Measurements from ENCODE around the gene OR1J1. TPM values are rescaled to one million over a fixed set of nuclear protein-coding genes. Genes with fewer than 3 reads are reported as not detected.

OR1J1 gene
- total RNA-seq, 2 donors from 2014 or later, result not detected

DNA sequence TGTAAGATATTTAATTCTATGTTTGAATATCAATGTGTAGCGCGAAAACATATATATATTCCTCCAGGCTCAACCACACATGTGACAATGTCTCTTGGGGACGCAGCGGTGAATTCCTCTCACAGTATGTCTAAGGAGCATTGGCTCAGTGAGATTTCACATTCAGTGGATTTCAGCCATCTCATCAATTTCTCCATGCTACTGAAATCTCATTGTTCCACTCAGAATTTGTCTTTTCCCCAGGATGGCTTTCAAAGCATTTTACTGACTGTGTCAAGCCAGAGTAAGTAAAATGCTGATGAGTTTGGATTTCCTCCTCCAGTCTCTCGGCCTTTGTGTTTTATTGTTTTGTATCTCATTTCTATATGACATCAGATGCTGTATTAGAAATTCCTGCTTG is 1.3 kb upstream of the OR1J1 start:
- H3K4me3 ChIP-seq (ENCODE audit: low read length), result no peak overlapping the region
- no peak overlapping the region for H3K27ac ChIP-seq (ENCODE audit: low read depth, low read length)
- Mint-ChIP-seq H3K27ac (no peak overlapping the region), H3K27me3 (ENCODE audit: insufficient read depth) (peaks cover 11% of the 10 kb centered on the region), H3K9me3 (no peaks in the 10 kb centered on the region), H3K4me1 (no peaks in the 10 kb centered on the region), H3K4me3 (no peak overlapping the region), H3K36me3 (ENCODE audit: low read depth) (no peaks in the 10 kb centered on the region)
- 84 to 90% methylated on average over 2 to 5 of the region's 5 CpGs for WGBS, 2 experiments (ENCODE audit: insufficient coverage in 1 of 2, insufficient read length in 1 of 2)
- no peaks in the 10 kb centered on the region for H3K4me1 ChIP-seq (ENCODE audit: control insufficient read depth, insufficient read depth, low read length)
- H3K9ac ChIP-seq (ENCODE audit: extremely low read depth, low read length, poor library complexity, severe bottlenecking), result no peak overlapping the region
- no peak for DNase-seq
- no peaks in the 10 kb centered on the region for H3K27me3 ChIP-seq (ENCODE audit: control insufficient read depth, insufficient read depth, low read length, poor library complexity, severe bottlenecking)
- H3K36me3 ChIP-seq (ENCODE audit: control insufficient read depth, insufficient read depth, low read length), result no peaks in the 10 kb centered on the region
- H3K9me3 ChIP-seq (ENCODE audit: control insufficient read depth, low read length), result no peaks in the 10 kb centered on the region
- TF ChIP-seq, protein P1, sequence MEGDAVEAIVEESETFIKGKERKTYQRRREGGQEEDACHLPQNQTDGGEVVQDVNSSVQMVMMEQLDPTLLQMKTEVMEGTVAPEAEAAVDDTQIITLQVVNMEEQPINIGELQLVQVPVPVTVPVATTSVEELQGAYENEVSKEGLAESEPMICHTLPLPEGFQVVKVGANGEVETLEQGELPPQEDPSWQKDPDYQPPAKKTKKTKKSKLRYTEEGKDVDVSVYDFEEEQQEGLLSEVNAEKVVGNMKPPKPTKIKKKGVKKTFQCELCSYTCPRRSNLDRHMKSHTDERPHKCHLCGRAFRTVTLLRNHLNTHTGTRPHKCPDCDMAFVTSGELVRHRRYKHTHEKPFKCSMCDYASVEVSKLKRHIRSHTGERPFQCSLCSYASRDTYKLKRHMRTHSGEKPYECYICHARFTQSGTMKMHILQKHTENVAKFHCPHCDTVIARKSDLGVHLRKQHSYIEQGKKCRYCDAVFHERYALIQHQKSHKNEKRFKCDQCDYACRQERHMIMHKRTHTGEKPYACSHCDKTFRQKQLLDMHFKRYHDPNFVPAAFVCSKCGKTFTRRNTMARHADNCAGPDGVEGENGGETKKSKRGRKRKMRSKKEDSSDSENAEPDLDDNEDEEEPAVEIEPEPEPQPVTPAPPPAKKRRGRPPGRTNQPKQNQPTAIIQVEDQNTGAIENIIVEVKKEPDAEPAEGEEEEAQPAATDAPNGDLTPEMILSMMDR (conservative IDR thresholded peaks at IDR 0.05), result no peak

DNA sequence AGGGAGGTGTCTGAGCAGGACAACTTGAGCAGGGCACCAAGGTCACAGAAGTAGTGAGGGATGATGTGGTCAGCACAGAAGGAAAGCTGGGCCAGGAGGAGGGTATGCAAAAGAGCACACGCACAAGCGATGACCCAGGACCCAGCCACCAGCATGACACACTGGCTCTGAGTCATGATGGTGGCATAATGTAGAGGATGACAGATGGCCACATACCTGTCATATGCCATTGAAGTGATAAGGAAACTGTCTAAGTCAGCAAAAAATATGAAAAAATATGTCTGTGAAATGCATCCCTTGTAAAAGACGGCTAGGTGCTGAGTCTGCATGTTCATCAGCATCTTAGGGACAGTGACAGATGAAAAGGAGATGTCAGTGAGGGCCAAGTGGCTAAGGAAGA is 380 bp downstream of the OR1J1 start:
- H3K27me3 Mint-ChIP-seq (ENCODE audit: insufficient read depth), result peaks cover 16% of the 10 kb centered on the region
- no peaks in the 10 kb centered on the region for H3K9me3 Mint-ChIP-seq
- no peaks in the 10 kb centered on the region for H3K4me1 Mint-ChIP-seq
- WGBS, 2 experiments (ENCODE audit: insufficient coverage in 1 of 2, insufficient read length in 1 of 2), result 74 to 83% methylated on average over 3 of the region's 3 CpGs
- DNase-seq, result no peak
- Histone ChIP-seq H3K9me3 (ENCODE audit: control insufficient read depth, low read length) (no peaks in the 10 kb centered on the region), H3K4me3 (ENCODE audit: low read length) (no peak overlapping the region), H3K27ac (ENCODE audit: low read depth, low read length) (no peak overlapping the region), H3K4me1 (ENCODE audit: control insufficient read depth, insufficient read depth, low read length) (no peaks in the 10 kb centered on the region), H3K9ac (ENCODE audit: extremely low read depth, low read length, poor library complexity, severe bottlenecking) (no peak overlapping the region), H3K27me3 (ENCODE audit: control insufficient read depth, insufficient read depth, low read length, poor library complexity, severe bottlenecking) (no peaks in the 10 kb centered on the region), H3K36me3 (ENCODE audit: control insufficient read depth, insufficient read depth, low read length) (no peaks in the 10 kb centered on the region)
- TF ChIP-seq, protein P1 (conservative IDR thresholded peaks at IDR 0.05), result no peak
- H3K27ac Mint-ChIP-seq, result no peak overlapping the region
- H3K4me3 Mint-ChIP-seq, result no peak overlapping the region
- H3K36me3 Mint-ChIP-seq (ENCODE audit: low read depth), result no peaks in the 10 kb centered on the region

DNA sequence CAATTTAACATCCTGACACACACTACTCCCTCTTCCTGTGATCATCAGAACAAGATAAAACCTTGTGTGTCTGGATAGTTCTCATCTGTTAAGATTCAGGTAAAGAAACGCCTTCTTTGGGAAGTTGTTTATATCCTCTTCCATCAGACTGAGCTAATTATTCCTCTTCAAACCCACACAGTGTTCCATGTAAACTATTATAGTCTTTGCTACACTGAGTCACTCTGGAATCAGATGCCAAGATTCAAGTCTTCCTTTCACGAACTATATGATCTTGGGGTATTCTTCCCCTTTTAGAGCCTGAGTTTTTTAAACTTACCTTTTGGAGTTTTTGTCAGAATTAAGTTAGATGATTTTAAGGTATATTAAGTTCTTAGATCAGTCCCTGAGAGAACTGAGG is 2.0 kb downstream of the OR1J1 start:
- TF ChIP-seq, protein P1 (conservative IDR thresholded peaks at IDR 0.05), result no peak
- Histone ChIP-seq H3K9me3 (ENCODE audit: control insufficient read depth, low read length) (no peaks in the 10 kb centered on the region), H3K27ac (ENCODE audit: low read depth, low read length) (no peak overlapping the region), H3K9ac (ENCODE audit: extremely low read depth, low read length, poor library complexity, severe bottlenecking) (no peak overlapping the region), H3K4me1 (ENCODE audit: control insufficient read depth, insufficient read depth, low read length) (no peaks in the 10 kb centered on the region), H3K4me3 (ENCODE audit: low read length) (no peak overlapping the region), H3K27me3 (ENCODE audit: control insufficient read depth, insufficient read depth, low read length, poor library complexity, severe bottlenecking) (no peaks in the 10 kb centered on the region), H3K36me3 (ENCODE audit: control insufficient read depth, insufficient read depth, low read length) (no peaks in the 10 kb centered on the region)
- no peak for DNase-seq
- 75 to 80% methylated on average over 2 of the region's 2 CpGs for WGBS, 2 experiments (ENCODE audit: insufficient coverage in 1 of 2, insufficient read length in 1 of 2)
- Mint-ChIP-seq H3K27me3 (ENCODE audit: insufficient read depth) (peaks cover 16% of the 10 kb centered on the region), H3K27ac (no peak overlapping the region), H3K4me3 (no peak overlapping the region), H3K36me3 (ENCODE audit: low read depth) (no peaks in the 10 kb centered on the region), H3K4me1 (no peaks in the 10 kb centered on the region), H3K9me3 (peaks cover under 1% of the 10 kb centered on the region)

All from endodermal cell (in vitro differentiated cells).